IPS-20b (cell line): ENCODE measurements around the gene RIMBP2.

Experiments
- H3K27ac ChIP-seq: one replicate; pipeline ENCODE4 v1.5.1; 2013; ENCODE audit warnings: low read length
- H3K27me3 ChIP-seq: 2 replicates; pipeline ENCODE4 v1.6.1; 2013; ENCODE audit warnings: mild to moderate bottlenecking, low read length, inconsistent platforms; ENCODE audit not compliant: insufficient read depth
- H3K36me3 ChIP-seq: 2 replicates; pipeline ENCODE4 v1.6.1; 2013; ENCODE audit warnings: low read depth, mild to moderate bottlenecking, inconsistent platforms, low read length, moderate library complexity; ENCODE audit not compliant: insufficient read depth
- H3K4me1 ChIP-seq: 2 replicates; pipeline ENCODE4 v1.6.1; 2013; ENCODE audit warnings: mild to moderate bottlenecking, control low read depth, inconsistent platforms, low read length, moderate library complexity; ENCODE audit not compliant: insufficient read depth
- H3K4me3 ChIP-seq: 2 replicates; pipeline ENCODE4 v1.5.1; 2013; ENCODE audit warnings: mild to moderate bottlenecking, low read length, inconsistent platforms
- H3K9ac ChIP-seq: 2 replicates; pipeline ENCODE4 v1.6.1; 2013; ENCODE audit warnings: low read depth, mild to moderate bottlenecking, inconsistent platforms, low read length, moderate library complexity
- H3K9me3 ChIP-seq: 2 replicates; pipeline ENCODE4 v1.6.1; 2013; ENCODE audit warnings: mild to moderate bottlenecking, low read depth, low read length, inconsistent platforms; ENCODE audit not compliant: insufficient read depth

The RIMBP2 gene

DNA sequence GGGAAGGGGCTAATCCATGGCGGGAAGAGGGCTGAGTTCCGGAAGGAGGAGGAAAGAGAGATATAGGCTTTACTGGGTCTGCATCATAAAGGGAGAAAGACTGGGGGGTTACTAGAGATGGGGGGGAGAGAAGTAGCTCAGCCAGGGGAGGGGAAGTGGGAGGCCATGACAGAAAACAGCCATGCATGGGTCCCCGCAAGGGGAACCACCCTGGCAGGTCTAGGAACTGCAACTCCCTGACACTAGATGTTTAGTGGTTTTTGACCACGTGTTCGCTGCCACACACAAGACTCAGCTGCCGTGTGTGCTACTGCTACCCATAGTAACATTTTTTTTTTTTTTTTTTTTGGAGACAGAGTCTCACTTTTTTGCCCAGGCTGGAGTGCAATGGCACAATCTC lies 145.0 kb downstream of the RIMBP2 start:
- Histone ChIP-seq H3K27me3 (no peaks in the 10 kb centered on the region), H3K9me3 (peaks cover 1% of the 10 kb centered on the region; the same call in 1 of the 2 replicates), H3K4me3 (no peak overlapping the region), H3K27ac (no peak overlapping the region), H3K36me3 (no peaks in the 10 kb centered on the region), H3K4me1 (no peaks in the 10 kb centered on the region), H3K9ac (no peak overlapping the region)

DNA sequence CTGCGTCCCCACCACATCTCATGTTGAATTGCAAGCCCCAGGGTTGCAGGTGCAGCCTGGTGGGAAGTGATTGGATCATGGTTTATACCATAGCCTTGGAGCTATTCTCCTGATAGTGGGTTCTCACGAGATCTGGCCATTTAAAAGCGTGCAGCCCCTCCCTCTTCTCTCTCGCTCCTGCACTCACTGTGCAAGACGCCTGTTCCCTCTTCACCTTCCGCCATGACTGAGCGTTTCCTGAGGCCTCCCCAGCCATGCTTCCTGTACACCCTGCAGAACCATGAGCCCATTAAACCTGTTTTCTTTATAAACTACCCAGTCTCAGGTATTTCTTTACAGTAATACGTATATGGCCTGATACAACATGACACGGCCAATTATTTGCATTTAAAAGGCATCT lies 146.6 kb downstream of the RIMBP2 start:
- Histone ChIP-seq H3K9ac (no peak overlapping the region), H3K36me3 (no peaks in the 10 kb centered on the region), H3K27ac (no peak overlapping the region), H3K4me1 (no peaks in the 10 kb centered on the region), H3K4me3 (no peak overlapping the region), H3K9me3 (peaks cover 12% of the 10 kb centered on the region), H3K27me3 (no peaks in the 10 kb centered on the region)

DNA sequence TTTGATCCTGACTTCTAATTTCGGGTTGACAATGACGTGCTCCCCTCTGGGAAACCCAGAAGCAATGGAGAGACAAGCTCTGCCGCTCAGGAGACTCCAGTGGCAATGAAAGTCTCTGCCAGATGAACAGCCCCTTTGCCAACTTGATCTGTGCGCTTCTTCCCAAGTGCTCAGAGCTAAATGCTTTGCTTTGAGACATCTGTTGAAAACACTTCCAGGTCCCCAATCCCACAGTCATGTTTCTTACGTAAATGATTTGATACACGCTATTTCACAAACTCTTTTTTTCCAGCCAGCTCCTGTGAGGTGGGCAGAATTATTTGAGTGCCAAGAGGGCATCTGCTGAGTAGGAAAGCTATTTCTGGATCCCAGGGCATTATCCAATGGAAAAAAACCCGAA lies 147.6 kb downstream of the RIMBP2 start:
- Histone ChIP-seq H3K27ac (no peak overlapping the region), H3K4me3 (no peak overlapping the region), H3K4me1 (no peaks in the 10 kb centered on the region), H3K36me3 (no peaks in the 10 kb centered on the region), H3K9me3 (peaks cover 12% of the 10 kb centered on the region), H3K9ac (no peak overlapping the region), H3K27me3 (no peaks in the 10 kb centered on the region)

DNA sequence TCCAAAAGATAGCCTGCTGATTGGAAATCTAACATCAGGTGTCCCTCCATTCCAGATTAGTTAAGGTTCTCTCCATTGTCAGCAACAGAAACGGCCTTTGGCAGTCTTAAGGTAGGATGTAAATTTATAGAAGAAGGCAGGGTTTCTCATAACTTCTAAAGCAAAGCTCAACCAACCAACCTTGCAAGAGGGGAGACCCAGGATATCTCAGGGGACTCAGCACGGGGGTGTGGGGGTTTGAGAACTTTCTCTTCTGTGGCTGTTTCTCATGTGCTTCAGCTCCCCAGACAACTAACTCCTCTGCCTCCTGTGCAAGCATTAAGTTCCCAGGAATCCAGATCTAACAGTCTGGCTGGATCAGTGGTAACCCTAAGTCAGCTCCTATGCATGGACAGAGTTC lies 148.1 kb downstream of the RIMBP2 start:
- Histone ChIP-seq H3K27ac (no peak overlapping the region), H3K27me3 (no peaks in the 10 kb centered on the region), H3K9me3 (peaks cover 12% of the 10 kb centered on the region), H3K4me3 (no peak overlapping the region), H3K9ac (no peak overlapping the region), H3K4me1 (no peaks in the 10 kb centered on the region), H3K36me3 (no peaks in the 10 kb centered on the region)

DNA sequence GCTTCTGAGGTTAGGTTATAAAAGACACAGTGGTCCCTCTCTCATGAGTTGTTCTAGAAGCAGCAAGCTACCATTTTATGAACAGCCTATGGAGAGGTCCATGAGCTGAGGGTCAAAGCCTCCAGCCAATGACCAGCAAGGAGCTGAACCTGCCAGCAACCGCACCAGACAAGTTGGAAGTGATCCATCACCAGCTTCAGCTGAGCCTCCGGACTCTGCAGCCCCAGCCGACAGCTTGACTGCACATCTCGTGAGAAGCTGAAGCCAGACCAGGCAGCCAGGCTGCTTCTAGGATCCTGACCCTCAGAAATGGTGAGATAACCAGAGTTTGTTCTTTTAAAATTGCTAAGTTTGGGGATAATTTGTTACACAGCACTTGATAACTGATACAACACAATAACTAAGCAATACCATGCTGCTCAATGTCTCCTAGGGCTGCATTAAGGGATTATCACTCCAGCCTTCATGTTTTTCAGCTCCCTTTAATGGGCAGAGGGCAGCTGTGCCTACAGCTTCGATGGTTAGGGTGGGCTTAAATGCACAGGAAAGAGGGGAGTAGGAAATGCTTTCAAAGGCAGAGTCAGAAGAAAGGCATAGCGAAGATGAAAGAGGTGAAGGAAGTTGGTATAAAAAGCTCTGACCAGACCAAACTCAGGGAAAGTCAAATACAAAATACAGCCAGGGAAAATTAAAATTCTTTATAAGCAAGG lies 149.5 kb downstream of the RIMBP2 start:
- no peaks in the 10 kb centered on the region for H3K4me1 ChIP-seq
- H3K27ac ChIP-seq: no peak overlapping the region
- no peaks in the 10 kb centered on the region for H3K36me3 ChIP-seq
- no peak overlapping the region for H3K4me3 ChIP-seq
- H3K9me3 ChIP-seq: peaks cover 12% of the 10 kb centered on the region
- no peaks in the 10 kb centered on the region for H3K27me3 ChIP-seq
- no peak overlapping the region for H3K9ac ChIP-seq

GRCh38 chr12:130565189-130565588 lies 150.9 kb downstream of the RIMBP2 start:
- Histone ChIP-seq H3K36me3 (no peaks in the 10 kb centered on the region), H3K4me3 (no peak overlapping the region), H3K27me3 (no peaks in the 10 kb centered on the region), H3K27ac (no peak overlapping the region), H3K9ac (no peak overlapping the region), H3K9me3 (peaks cover 12% of the 10 kb centered on the region), H3K4me1 (no peaks in the 10 kb centered on the region)

- H3K9me3 ChIP-seq: peaks cover 12% of the 10 kb centered on the region
- H3K4me1 ChIP-seq: no peaks in the 10 kb centered on the region
- H3K36me3 ChIP-seq: no peaks in the 10 kb centered on the region
- no peak overlapping the region for H3K27ac ChIP-seq
- H3K4me3 ChIP-seq: no peak overlapping the region
- no peak overlapping the region for H3K9ac ChIP-seq
- H3K27me3 ChIP-seq: no peaks in the 10 kb centered on the region
Measured at GRCh38 chr12:130563323-130563722, 152.8 kb downstream of the RIMBP2 start.

GRCh38 chr12:130562716-130563115 lies 153.4 kb downstream of the RIMBP2 start:
- Histone ChIP-seq H3K27me3 (no peaks in the 10 kb centered on the region), H3K9ac (no peak overlapping the region), H3K36me3 (no peaks in the 10 kb centered on the region)

DNA sequence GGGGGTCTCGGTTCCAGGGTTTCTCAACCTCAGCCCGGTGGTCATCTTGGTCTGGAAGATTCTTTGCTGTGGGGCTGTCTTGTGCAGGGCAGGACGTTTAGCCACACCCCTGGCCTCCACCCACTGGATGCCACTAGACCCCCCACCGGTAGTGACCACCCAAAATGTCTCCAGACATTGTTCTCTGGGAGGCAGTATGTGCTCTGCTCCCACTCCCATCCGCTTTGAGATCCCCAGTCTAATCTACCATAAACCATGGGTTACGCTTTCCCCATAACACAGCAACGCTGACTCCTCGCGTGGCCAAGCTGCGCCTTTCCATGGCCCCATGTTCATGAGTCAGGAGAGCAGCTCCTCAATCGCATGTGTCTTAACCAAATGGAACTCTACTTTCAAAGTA lies 155.8 kb downstream of the RIMBP2 start:
- H3K27ac ChIP-seq: no peak overlapping the region
- no peak overlapping the region for H3K4me3 ChIP-seq
- no peaks in the 10 kb centered on the region for H3K36me3 ChIP-seq
- no peak overlapping the region for H3K9ac ChIP-seq
- no peaks in the 10 kb centered on the region for H3K27me3 ChIP-seq
- H3K4me1 ChIP-seq: no peaks in the 10 kb centered on the region
- peaks cover 4% of the 10 kb centered on the region for H3K9me3 ChIP-seq

More at GRCh38 chr12:130562716-130563115, 153.4 kb downstream of the RIMBP2 start:
- Histone ChIP-seq H3K4me3 (no peak overlapping the region), H3K4me1 (no peaks in the 10 kb centered on the region), H3K27ac (no peak overlapping the region), H3K9me3 (peaks cover 12% of the 10 kb centered on the region)

- H3K27me3 ChIP-seq: no peaks in the 10 kb centered on the region
- no peaks in the 10 kb centered on the region for H3K9me3 ChIP-seq
- no peak overlapping the region for H3K9ac ChIP-seq
Measured at GRCh38 chr12:130559806-130560205, 156.3 kb downstream of the RIMBP2 start.

GRCh38 chr12:130557886-130558765 lies 158.0 kb downstream of the RIMBP2 start:
- H3K36me3 ChIP-seq: no peaks in the 10 kb centered on the region
- no peaks in the 10 kb centered on the region for H3K4me1 ChIP-seq
- H3K27me3 ChIP-seq: no peaks in the 10 kb centered on the region
- H3K9ac ChIP-seq: no peak overlapping the region
- H3K4me3 ChIP-seq: no peak overlapping the region
- no peaks in the 10 kb centered on the region for H3K9me3 ChIP-seq
- H3K27ac ChIP-seq: no peak overlapping the region

More at GRCh38 chr12:130559806-130560205, 156.3 kb downstream of the RIMBP2 start:
- Histone ChIP-seq H3K27ac (no peak overlapping the region), H3K36me3 (no peaks in the 10 kb centered on the region), H3K4me3 (no peak overlapping the region), H3K4me1 (no peaks in the 10 kb centered on the region)

DNA sequence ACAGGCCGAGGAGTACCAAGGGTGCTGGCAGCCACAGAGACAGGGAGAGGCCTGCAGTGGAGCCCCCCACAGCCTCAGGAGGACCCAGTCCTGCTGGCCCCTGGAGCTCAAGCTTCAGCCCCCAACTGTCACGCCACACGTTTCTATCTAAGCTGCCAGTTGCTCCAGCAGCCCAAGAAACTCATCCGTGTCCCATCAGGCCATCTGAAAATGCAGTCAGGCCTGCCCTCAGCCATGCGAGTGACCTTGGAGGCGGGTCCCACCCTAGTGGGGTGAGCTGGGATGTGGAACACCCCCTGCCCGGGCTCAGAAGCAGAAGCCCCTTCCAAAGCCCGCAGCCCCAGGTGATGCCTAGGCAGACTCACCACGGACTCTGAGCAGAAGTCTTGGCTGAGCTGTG lies 158.9 kb downstream of the RIMBP2 start:
- Histone ChIP-seq H3K4me3 (no peak overlapping the region), H3K4me1 (no peaks in the 10 kb centered on the region), H3K36me3 (no peaks in the 10 kb centered on the region), H3K27me3 (no peaks in the 10 kb centered on the region), H3K9me3 (no peaks in the 10 kb centered on the region), H3K27ac (no peak overlapping the region), H3K9ac (no peak overlapping the region)
